ENCODE results near the gene KIF21A.
"Not testable (repeated sequence)": the region's sequence is repeated elsewhere in the genome, so short reads cannot be mapped to it uniquely, and the experiment has no call there.

Gene KIF21A

GRCh38 chr12:39301422-39301821 lies 141.5 kb downstream of the KIF21A start:
- no peaks in the 10 kb centered on the region for H3K9me3 ChIP-seq (ENCODE audit: insufficient read depth, low read length)
- H3K4me3 ChIP-seq (ENCODE audit: low read length) = no peak overlapping the region
- no peak overlapping the region for H3K27ac ChIP-seq (ENCODE audit: low read length)
- no peak overlapping the region for H3K4me2 ChIP-seq (ENCODE audit: low read length)
- no peak for TF ChIP-seq EZH2phosphoT487 (IDR thresholded peaks at IDR 0.05; ENCODE audit: low read depth)
- TF ChIP-seq CTCF (IDR thresholded peaks at IDR 0.05; ENCODE audit: low read depth, low read length) = no peak
- H2AFZ ChIP-seq (ENCODE audit: low read depth, low read length) = no peak overlapping the region
- H3K79me2 ChIP-seq (ENCODE audit: low read length) = no peaks in the 10 kb centered on the region
- no peaks in the 10 kb centered on the region for H3K36me3 ChIP-seq (replicated peaks; ENCODE audit: low read depth, low read length)
- H4K20me1 ChIP-seq (ENCODE audit: insufficient read depth, low read length) = no peaks in the 10 kb centered on the region
- H3K9ac ChIP-seq (ENCODE audit: low read length) = no peak overlapping the region
- H3K4me1 ChIP-seq (ENCODE audit: low read length) = no peaks in the 10 kb centered on the region
- no peaks in the 10 kb centered on the region for H3K27me3 ChIP-seq (ENCODE audit: low read depth, low read length)

- Histone ChIP-seq H3K36me3 (replicated peaks; ENCODE audit: low read depth, low read length) (no peaks in the 10 kb centered on the region), H3K9me3 (ENCODE audit: insufficient read depth, low read length) (no peaks in the 10 kb centered on the region), H3K27ac (ENCODE audit: low read length) (no peak overlapping the region), H4K20me1 (ENCODE audit: insufficient read depth, low read length) (no peaks in the 10 kb centered on the region), H3K4me2 (ENCODE audit: low read length) (no peak overlapping the region), H3K4me1 (ENCODE audit: low read length) (no peaks in the 10 kb centered on the region), H3K9ac (ENCODE audit: low read length) (no peak overlapping the region), H2AFZ (ENCODE audit: low read depth, low read length) (no peak overlapping the region), H3K79me2 (ENCODE audit: low read length) (no peaks in the 10 kb centered on the region), H3K27me3 (ENCODE audit: low read depth, low read length) (no peaks in the 10 kb centered on the region), H3K4me3 (ENCODE audit: low read length) (no peak overlapping the region)
- TF ChIP-seq EZH2phosphoT487 (IDR thresholded peaks at IDR 0.05; ENCODE audit: low read depth) (no peak), CTCF (IDR thresholded peaks at IDR 0.05; ENCODE audit: low read depth, low read length) (no peak)
Measured at GRCh38 chr12:39300799-39301198, 142.1 kb downstream of the KIF21A start.

GRCh38 chr12:39297891-39298290 lies 145.0 kb downstream of the KIF21A start:
- Histone ChIP-seq H3K4me2 (ENCODE audit: low read length) (no peak overlapping the region), H3K36me3 (replicated peaks; ENCODE audit: low read depth, low read length) (no peaks in the 10 kb centered on the region), H3K27me3 (ENCODE audit: low read depth, low read length) (no peaks in the 10 kb centered on the region), H3K9ac (ENCODE audit: low read length) (no peak overlapping the region), H3K4me1 (ENCODE audit: low read length) (no peaks in the 10 kb centered on the region), H3K4me3 (ENCODE audit: low read length) (no peak overlapping the region), H2AFZ (ENCODE audit: low read depth, low read length) (no peak overlapping the region), H4K20me1 (ENCODE audit: insufficient read depth, low read length) (no peaks in the 10 kb centered on the region), H3K79me2 (ENCODE audit: low read length) (no peaks in the 10 kb centered on the region), H3K9me3 (ENCODE audit: insufficient read depth, low read length) (no peaks in the 10 kb centered on the region), H3K27ac (ENCODE audit: low read length) (no peak overlapping the region)
- no peak for TF ChIP-seq CTCF (IDR thresholded peaks at IDR 0.05; ENCODE audit: low read depth, low read length)
- TF ChIP-seq EZH2phosphoT487 (IDR thresholded peaks at IDR 0.05; ENCODE audit: low read depth) = no peak

GRCh38 chr12:39296496-39296895 lies 146.4 kb downstream of the KIF21A start:
- Histone ChIP-seq H3K79me2 (ENCODE audit: low read length) (no peaks in the 10 kb centered on the region), H2AFZ (ENCODE audit: low read depth, low read length) (no peak overlapping the region)

GRCh38 chr12:39295593-39295992 lies 147.3 kb downstream of the KIF21A start:
- not testable (repeated sequence) for H3K27me3 ChIP-seq (ENCODE audit: low read depth, low read length); H3K9ac ChIP-seq (ENCODE audit: low read length); H3K79me2 ChIP-seq (ENCODE audit: low read length); H3K27ac ChIP-seq (ENCODE audit: low read length); H3K4me2 ChIP-seq (ENCODE audit: low read length); H3K9me3 ChIP-seq (ENCODE audit: insufficient read depth, low read length); H2AFZ ChIP-seq (ENCODE audit: low read depth, low read length); H3K4me3 ChIP-seq (ENCODE audit: low read length); H3K36me3 ChIP-seq (replicated peaks; ENCODE audit: low read depth, low read length); H3K4me1 ChIP-seq (ENCODE audit: low read length); H4K20me1 ChIP-seq (ENCODE audit: insufficient read depth, low read length)

More at GRCh38 chr12:39296496-39296895, 146.4 kb downstream of the KIF21A start:
- Histone ChIP-seq H3K4me2 (ENCODE audit: low read length) (no peak overlapping the region), H3K4me1 (ENCODE audit: low read length) (no peaks in the 10 kb centered on the region), H3K9me3 (ENCODE audit: insufficient read depth, low read length) (no peaks in the 10 kb centered on the region), H4K20me1 (ENCODE audit: insufficient read depth, low read length) (no peaks in the 10 kb centered on the region), H3K27me3 (ENCODE audit: low read depth, low read length) (no peaks in the 10 kb centered on the region), H3K36me3 (replicated peaks; ENCODE audit: low read depth, low read length) (no peaks in the 10 kb centered on the region), H3K9ac (ENCODE audit: low read length) (no peak overlapping the region), H3K27ac (ENCODE audit: low read length) (no peak overlapping the region), H3K4me3 (ENCODE audit: low read length) (no peak overlapping the region)
- TF ChIP-seq CTCF (IDR thresholded peaks at IDR 0.05; ENCODE audit: low read depth, low read length) (no peak), EZH2phosphoT487 (IDR thresholded peaks at IDR 0.05; ENCODE audit: low read depth) (no peak)
